GM19351 (cell line): ENCODE data around the gene DEXI.
"Not testable (repeated sequence)": the region's sequence is repeated elsewhere in the genome, so short reads cannot be mapped to it uniquely, and the experiment has no call there.

Experiments
- ATAC-seq: cut with Tn5 transposase; IDR thresholded peaks from one replicate; pipeline ENCODE4 v1.9.1; 2021; ENCODE audit warnings: mild to moderate bottlenecking, moderate library complexity; ENCODE audit not compliant: unreplicated experiment

Gene DEXI

GRCh38 chr16:10929097-10929496 is 13.2 kb downstream of the DEXI start:
- ATAC-seq = not testable (repeated sequence)

- no peak for ATAC-seq
Observed at GRCh38 chr16:10927497-10928112, 14.7 kb downstream of the DEXI start.

GRCh38 chr16:10926867-10927266 is 15.4 kb downstream of the DEXI start:
- ATAC-seq = no peak

- no peak for ATAC-seq
Observed at GRCh38 chr16:10926094-10926493, 16.2 kb downstream of the DEXI start.

- not testable (repeated sequence) for ATAC-seq
Observed at GRCh38 chr16:10925285-10925684, 17.0 kb downstream of the DEXI start.

- no peak for ATAC-seq
Observed at GRCh38 chr16:10923650-10924214, 18.5 kb downstream of the DEXI start.

GRCh38 chr16:10923146-10923649 is 19.1 kb downstream of the DEXI start:
- ATAC-seq = no peak

- ATAC-seq = no peak
Observed at GRCh38 chr16:10922328-10923145, 19.7 kb downstream of the DEXI start.

GRCh38 chr16:10921536-10922327 is 20.5 kb downstream of the DEXI start:
- no peak for ATAC-seq

- ATAC-seq = no peak
Observed at GRCh38 chr16:10920726-10921427, 21.4 kb downstream of the DEXI start.

- ATAC-seq = no peak
Observed at GRCh38 chr16:10919003-10919351, 23.3 kb downstream of the DEXI start.

GRCh38 chr16:10918294-10919002 is 23.8 kb downstream of the DEXI start:
- ATAC-seq = peak; percentile 73

GRCh38 chr16:10916534-10916933 is 25.7 kb downstream of the DEXI start:
- ATAC-seq = no peak

GRCh38 chr16:10911267-10911666 is 31.0 kb downstream of the DEXI start:
- no peak for ATAC-seq

GRCh38 chr16:10907757-10908045 is 34.6 kb downstream of the DEXI start:
- ATAC-seq = no peak

- ATAC-seq = no peak
Observed at GRCh38 chr16:10906914-10907756, 35.1 kb downstream of the DEXI start.

GRCh38 chr16:10906482-10906881 is 35.8 kb downstream of the DEXI start:
- ATAC-seq = no peak

- ATAC-seq = no peak
Observed at GRCh38 chr16:10902999-10903398, 39.3 kb downstream of the DEXI start.

GRCh38 chr16:10897134-10897533 is 45.1 kb downstream of the DEXI start:
- peak; percentile 68 for ATAC-seq
